ENCODE data around the gene CALY.

Gene CALY

GRCh38 chr10:133364645-133365431 lies 28.1 kb upstream of the CALY start:
- Histone ChIP-seq H3K4me2 (ENCODE audit: low read length) (no peak overlapping the region), H3K79me2 (ENCODE audit: control insufficient read depth, insufficient read depth, low read length) (no peaks in the 10 kb centered on the region), H4K5ac (ENCODE audit: low read length) (no peak overlapping the region), H3K79me1 (ENCODE audit: low read length) (no peaks in the 10 kb centered on the region), H3K36me3 (ENCODE audit: control insufficient read depth, insufficient read depth, low read length) (peaks cover 8% of the 10 kb centered on the region), H3K27me3 (ENCODE audit: insufficient read depth, low read length, poor library complexity) (no peaks in the 10 kb centered on the region), H3K18ac (ENCODE audit: low read length) (no peak overlapping the region), H2BK15ac (replicated peaks; ENCODE audit: low read depth) (no peak overlapping the region), H4K8ac (ENCODE audit: low read depth, low read length) (no peak overlapping the region), H2AK5ac (ENCODE audit: low read length) (no peak overlapping the region), H3K4me1 (ENCODE audit: control insufficient read depth, low read depth, low read length) (no peaks in the 10 kb centered on the region), H3K23ac (ENCODE audit: low read length) (no peak overlapping the region), H3K56ac (ENCODE audit: low read length) (no peak overlapping the region), H3K4ac (ENCODE audit: low read depth, low read length) (no peak overlapping the region), H2BK5ac (ENCODE audit: low read length) (no peak overlapping the region), H3K27ac (ENCODE audit: low read depth, low read length) (no peak overlapping the region), H3K4me3 (ENCODE audit: low read length) (no peak overlapping the region), H3K9ac (ENCODE audit: low read length) (no peak overlapping the region), H2BK120ac (ENCODE audit: low read depth, low read length) (no peak overlapping the region)
- no CpG with 5 or more reads among the region's 29 CpGs for WGBS (ENCODE audit: extremely low coverage, insufficient coverage, low lambda C conversion rate)
- DNase-seq, result no peak

- Histone ChIP-seq H3K36me3 (ENCODE audit: control insufficient read depth, insufficient read depth, low read length) (peaks cover 8% of the 10 kb centered on the region), H3K79me1 (ENCODE audit: low read length) (no peaks in the 10 kb centered on the region), H3K4me1 (ENCODE audit: control insufficient read depth, low read depth, low read length) (no peaks in the 10 kb centered on the region), H3K18ac (ENCODE audit: low read length) (no peak overlapping the region), H3K4me3 (ENCODE audit: low read length) (no peak overlapping the region), H2BK120ac (ENCODE audit: low read depth, low read length) (no peak overlapping the region), H3K23ac (ENCODE audit: low read length) (no peak overlapping the region), H2BK5ac (ENCODE audit: low read length) (no peak overlapping the region), H3K27ac (ENCODE audit: low read depth, low read length) (no peak overlapping the region), H3K56ac (ENCODE audit: low read length) (no peak overlapping the region), H2AK5ac (ENCODE audit: low read length) (no peak overlapping the region), H3K4ac (ENCODE audit: low read depth, low read length) (no peak overlapping the region), H2BK15ac (replicated peaks; ENCODE audit: low read depth) (no peak overlapping the region), H3K27me3 (ENCODE audit: insufficient read depth, low read length, poor library complexity) (no peaks in the 10 kb centered on the region), H3K79me2 (ENCODE audit: control insufficient read depth, insufficient read depth, low read length) (no peaks in the 10 kb centered on the region), H3K9ac (ENCODE audit: low read length) (no peak overlapping the region), H4K8ac (ENCODE audit: low read depth, low read length) (no peak overlapping the region), H3K4me2 (ENCODE audit: low read length) (no peak overlapping the region), H4K5ac (ENCODE audit: low read length) (no peak overlapping the region)
- WGBS (ENCODE audit: extremely low coverage, insufficient coverage, low lambda C conversion rate), result no CpG with 5 or more reads among the region's 13 CpGs
- DNase-seq, result no peak
Observed at GRCh38 chr10:133362846-133363245, 26.1 kb upstream of the CALY start.

GRCh38 chr10:133361773-133362441 lies 25.2 kb upstream of the CALY start:
- DNase-seq, result no peak
- Histone ChIP-seq H2BK15ac (replicated peaks; ENCODE audit: low read depth) (no peak overlapping the region), H3K36me3 (ENCODE audit: control insufficient read depth, insufficient read depth, low read length) (peaks cover 8% of the 10 kb centered on the region), H3K4ac (ENCODE audit: low read depth, low read length) (no peak overlapping the region), H3K23ac (ENCODE audit: low read length) (no peak overlapping the region), H4K8ac (ENCODE audit: low read depth, low read length) (no peak overlapping the region), H2AK5ac (ENCODE audit: low read length) (no peak overlapping the region), H3K4me3 (ENCODE audit: low read length) (no peak overlapping the region), H3K27ac (ENCODE audit: low read depth, low read length) (no peak overlapping the region), H3K27me3 (ENCODE audit: insufficient read depth, low read length, poor library complexity) (no peaks in the 10 kb centered on the region), H3K4me1 (ENCODE audit: control insufficient read depth, low read depth, low read length) (no peaks in the 10 kb centered on the region), H2BK5ac (ENCODE audit: low read length) (no peak overlapping the region), H2BK120ac (ENCODE audit: low read depth, low read length) (no peak overlapping the region), H3K18ac (ENCODE audit: low read length) (no peak overlapping the region), H3K56ac (ENCODE audit: low read length) (no peak overlapping the region), H3K79me2 (ENCODE audit: control insufficient read depth, insufficient read depth, low read length) (no peaks in the 10 kb centered on the region), H4K5ac (ENCODE audit: low read length) (no peak overlapping the region), H3K79me1 (ENCODE audit: low read length) (no peaks in the 10 kb centered on the region), H3K4me2 (ENCODE audit: low read length) (no peak overlapping the region), H3K9ac (ENCODE audit: low read length) (no peak overlapping the region)
- no CpG with 5 or more reads among the region's 18 CpGs for WGBS (ENCODE audit: extremely low coverage, insufficient coverage, low lambda C conversion rate)

GRCh38 chr10:133361227-133361626 lies 24.5 kb upstream of the CALY start:
- no CpG with 5 or more reads among the region's 5 CpGs for WGBS (ENCODE audit: extremely low coverage, insufficient coverage, low lambda C conversion rate)

GRCh38 chr10:133359972-133360610 lies 23.4 kb upstream of the CALY start:
- no peak overlapping the region for H4K8ac ChIP-seq (ENCODE audit: low read depth, low read length)
- no peak overlapping the region for H3K23ac ChIP-seq (ENCODE audit: low read length)
- H3K9ac ChIP-seq (ENCODE audit: low read length), result no peak overlapping the region
- WGBS (ENCODE audit: extremely low coverage, insufficient coverage, low lambda C conversion rate), result no CpG with 5 or more reads among the region's 17 CpGs
- H3K4me1 ChIP-seq (ENCODE audit: control insufficient read depth, low read depth, low read length), result peaks cover 3% of the 10 kb centered on the region
- no peak overlapping the region for H3K27ac ChIP-seq (ENCODE audit: low read depth, low read length)
- no peak overlapping the region for H3K4me2 ChIP-seq (ENCODE audit: low read length)
- H3K4me3 ChIP-seq (ENCODE audit: low read length), result no peak overlapping the region
- no peak overlapping the region for H4K5ac ChIP-seq (ENCODE audit: low read length)
- H3K79me1 ChIP-seq (ENCODE audit: low read length), result peaks cover 6% of the 10 kb centered on the region
- H3K18ac ChIP-seq (ENCODE audit: low read length), result no peak overlapping the region
- H2BK5ac ChIP-seq (ENCODE audit: low read length), result no peak overlapping the region
- no peak overlapping the region for H3K4ac ChIP-seq (ENCODE audit: low read depth, low read length)
- peaks cover 2% of the 10 kb centered on the region for H3K36me3 ChIP-seq (ENCODE audit: control insufficient read depth, insufficient read depth, low read length)
- DNase-seq, result no peak
- no peaks in the 10 kb centered on the region for H3K27me3 ChIP-seq (ENCODE audit: insufficient read depth, low read length, poor library complexity)
- peaks cover 6% of the 10 kb centered on the region for H3K79me2 ChIP-seq (ENCODE audit: control insufficient read depth, insufficient read depth, low read length)
- H3K56ac ChIP-seq (ENCODE audit: low read length), result no peak overlapping the region
- H2BK15ac ChIP-seq (replicated peaks; ENCODE audit: low read depth), result no peak overlapping the region
- H2BK120ac ChIP-seq (ENCODE audit: low read depth, low read length), result no peak overlapping the region
- no peak overlapping the region for H2AK5ac ChIP-seq (ENCODE audit: low read length)

More at GRCh38 chr10:133361227-133361626, 24.5 kb upstream of the CALY start:
- H3K4me1 ChIP-seq (ENCODE audit: control insufficient read depth, low read depth, low read length), result peaks cover 3% of the 10 kb centered on the region
- H3K27me3 ChIP-seq (ENCODE audit: insufficient read depth, low read length, poor library complexity), result no peaks in the 10 kb centered on the region
- H4K8ac ChIP-seq (ENCODE audit: low read depth, low read length), result no peak overlapping the region
- H3K9ac ChIP-seq (ENCODE audit: low read length), result no peak overlapping the region
- H4K5ac ChIP-seq (ENCODE audit: low read length), result no peak overlapping the region
- no peak overlapping the region for H3K4me3 ChIP-seq (ENCODE audit: low read length)
- no peak overlapping the region for H3K4ac ChIP-seq (ENCODE audit: low read depth, low read length)
- no peak overlapping the region for H2BK120ac ChIP-seq (ENCODE audit: low read depth, low read length)
- no peak overlapping the region for H3K4me2 ChIP-seq (ENCODE audit: low read length)
- no peak overlapping the region for H2BK5ac ChIP-seq (ENCODE audit: low read length)
- H2AK5ac ChIP-seq (ENCODE audit: low read length), result no peak overlapping the region
- no peak overlapping the region for H3K18ac ChIP-seq (ENCODE audit: low read length)
- H3K56ac ChIP-seq (ENCODE audit: low read length), result no peak overlapping the region
- DNase-seq, result no peak
- peaks cover 4% of the 10 kb centered on the region for H3K79me1 ChIP-seq (ENCODE audit: low read length)
- peaks cover 8% of the 10 kb centered on the region for H3K36me3 ChIP-seq (ENCODE audit: control insufficient read depth, insufficient read depth, low read length)
- peaks cover 6% of the 10 kb centered on the region for H3K79me2 ChIP-seq (ENCODE audit: control insufficient read depth, insufficient read depth, low read length)
- no peak overlapping the region for H3K23ac ChIP-seq (ENCODE audit: low read length)
- H2BK15ac ChIP-seq (replicated peaks; ENCODE audit: low read depth), result no peak overlapping the region
- H3K27ac ChIP-seq (ENCODE audit: low read depth, low read length), result no peak overlapping the region

All from mesendoderm (in vitro differentiated cells).